H1 (cell line): Measurements from ENCODE around the gene POLD4.

ENCODE experiments used
- ATF3 ChIP-seq: IDR thresholded peaks from 2 replicates; pipeline ENCODE4 v1.6.1; 2011; ENCODE audit warnings: low read depth, mild to moderate bottlenecking, low read length; ENCODE audit not compliant: insufficient read depth
- CTCF ChIP-seq, 3 experiments: IDR thresholded peaks; 1 replicate in 2 of 3; 2 replicates in 1 of 3; pipeline versions ENCODE4 v1.5.1 to v1.6.1; 2011; ENCODE audit warnings: low read length in 3 of 3, mild to moderate bottlenecking in 3 of 3, inconsistent platforms in 2 of 3, low read depth in 1 of 3, moderate library complexity in 1 of 3; ENCODE audit not compliant: insufficient read depth in 1 of 3; ENCODE audit errors: control extremely low read depth in 1 of 3
- EZH2 ChIP-seq: fragments of 200-600 bp; sonication (generic); IDR thresholded peaks from 2 replicates; pipeline ENCODE4 v1.7.1; 2012; ENCODE audit warnings: low read depth, mild to moderate bottlenecking, moderate library complexity, low read length, inconsistent platforms; ENCODE audit not compliant: severe bottlenecking
- JUN ChIP-seq: IDR thresholded peaks from 2 replicates; pipeline ENCODE4 v1.6.1; 2011; ENCODE audit warnings: low read depth, mild to moderate bottlenecking, improper control_type of control experiment, low read length
- TAF1 ChIP-seq: IDR thresholded peaks from 2 replicates; pipeline ENCODE4 v1.6.1; 2011; ENCODE audit warnings: mild to moderate bottlenecking, low read depth, low read length

GRCh38 chr11:67384851-67385366, 31.6 kb upstream of the POLD4 start:
- TF ChIP-seq EZH2, result no peak
- no peak for TF ChIP-seq CTCF (IDR thresholded peaks at IDR 0.05; ENCODE audit: control extremely low read depth in 1 of 3, insufficient read depth in 1 of 3, low read depth in 1 of 3, low read length in 3 of 3)
- TF ChIP-seq JUN, result no peak
- TF ChIP-seq ATF3, result no peak
- no peak for TF ChIP-seq TAF1
